H9 (cell line): ENCODE data around the gene FRAS1. TPM values are rescaled to one million over a fixed set of nuclear protein-coding genes. Genes with fewer than 3 reads are reported as not detected.

ENCODE experiments used
- DNase-seq: peaks from one replicate; pipeline ENCODE4 v3.0.0-alpha.2; 2017
- H2AFZ ChIP-seq: one replicate; pipeline ENCODE4 v1.6.1; 2013; ENCODE audit warnings: mild to moderate bottlenecking, low read length, control low read depth, moderate library complexity
- H2AK5ac ChIP-seq: 2 replicates; pipeline ENCODE4 v1.6.1; 2013; ENCODE audit warnings: low read length, control low read depth, mixed read lengths; ENCODE audit not compliant: insufficient read length
- H2BK120ac ChIP-seq: one replicate; pipeline ENCODE4 v1.6.1; 2013; ENCODE audit warnings: low read depth, mild to moderate bottlenecking, low read length, control low read depth, inconsistent platforms; ENCODE audit not compliant: poor library complexity, severe bottlenecking
- H2BK12ac ChIP-seq: 2 replicates; pipeline ENCODE4 v1.6.1; 2013; ENCODE audit warnings: low read length, control low read depth, mixed read lengths, low read depth; ENCODE audit not compliant: insufficient read length
- H2BK15ac ChIP-seq: 2 replicates; pipeline ENCODE4 v1.6.1; 2013; ENCODE audit warnings: low read depth, low read length, control low read depth
- H2BK20ac ChIP-seq: one replicate; pipeline ENCODE4 v1.6.1; 2013; ENCODE audit warnings: low read depth, mild to moderate bottlenecking, low read length, control low read depth, inconsistent platforms; ENCODE audit not compliant: poor library complexity, severe bottlenecking
- H2BK5ac ChIP-seq: 2 replicates; pipeline ENCODE4 v1.6.1; 2013; ENCODE audit warnings: low read length, control low read depth, mixed read lengths; ENCODE audit not compliant: insufficient read length
- H3K14ac ChIP-seq: 2 replicates; pipeline ENCODE4 v1.6.1; 2013; ENCODE audit warnings: low read length, control low read depth; ENCODE audit not compliant: insufficient read depth
- H3K18ac ChIP-seq: 2 replicates; pipeline ENCODE4 v1.6.1; 2013; ENCODE audit warnings: low read depth, mild to moderate bottlenecking, mixed read lengths, low read length, control low read depth; ENCODE audit not compliant: insufficient read length
- H3K23ac ChIP-seq: 2 replicates; pipeline ENCODE4 v1.6.1; 2013; ENCODE audit warnings: low read length, control low read depth, mixed read lengths, low read depth; ENCODE audit not compliant: insufficient read length
- H3K23me2 ChIP-seq: 2 replicates; pipeline ENCODE4 v1.6.1; 2013; ENCODE audit warnings: low read depth, mild to moderate bottlenecking, mixed read lengths, low read length, control low read depth; ENCODE audit not compliant: insufficient read length, poor library complexity, severe bottlenecking
- H3K27ac ChIP-seq: 2 replicates; pipeline ENCODE4 v1.5.1; 2013; ENCODE audit warnings: low read length, control low read depth, mixed read lengths, low read depth; ENCODE audit not compliant: insufficient read length
- H3K27me3 ChIP-seq: 2 replicates; pipeline ENCODE4 v1.6.1; 2013; ENCODE audit warnings: low read length, control low read depth, inconsistent platforms; ENCODE audit not compliant: insufficient read depth
- H3K4ac ChIP-seq: 2 replicates; pipeline ENCODE4 v1.6.1; 2013; ENCODE audit warnings: low read depth, mild to moderate bottlenecking, control low read depth, inconsistent platforms, low read length, moderate library complexity
- H3K4me1 ChIP-seq: 2 replicates; pipeline ENCODE4 v1.6.1; 2013; ENCODE audit warnings: low read length, control low read depth, inconsistent platforms; ENCODE audit not compliant: insufficient read depth
- H3K4me2 ChIP-seq: 2 replicates; pipeline ENCODE4 v1.6.1; 2013; ENCODE audit warnings: low read length, control low read depth, mixed read lengths; ENCODE audit not compliant: insufficient read length, insufficient read depth
- H3K56ac ChIP-seq: 2 replicates; pipeline ENCODE4 v1.6.1; 2013; ENCODE audit warnings: low read depth, mild to moderate bottlenecking, mixed read lengths, low read length, control low read depth; ENCODE audit not compliant: insufficient read length
- H3K79me1 ChIP-seq: 2 replicates; pipeline ENCODE4 v1.6.1; 2013; ENCODE audit warnings: low read depth, mild to moderate bottlenecking, moderate library complexity, low read length, control low read depth, inconsistent platforms; ENCODE audit not compliant: insufficient read depth, poor library complexity, severe bottlenecking
- H3K79me2 ChIP-seq: 2 replicates; pipeline ENCODE4 v1.6.1; 2013; ENCODE audit warnings: low read length, control low read depth, inconsistent platforms; ENCODE audit not compliant: insufficient read depth
- H3K9ac ChIP-seq: 2 replicates; pipeline ENCODE4 v1.6.1; 2013; ENCODE audit warnings: low read length, control low read depth, mixed read lengths; ENCODE audit not compliant: insufficient read length; ENCODE audit errors: extremely low read depth
- H3K9me3 ChIP-seq: one replicate; pipeline ENCODE4 v1.6.1; 2013; ENCODE audit warnings: low read depth, low read length, inconsistent platforms; ENCODE audit not compliant: control insufficient read depth
- H3T11ph ChIP-seq: one replicate; pipeline ENCODE4 v1.6.1; 2013; ENCODE audit warnings: mild to moderate bottlenecking, low read length, control low read depth, inconsistent platforms
- H4K20me1 ChIP-seq: one replicate; pipeline ENCODE4 v1.6.1; 2013; ENCODE audit not compliant: control insufficient read depth, insufficient read length, insufficient read depth
- H4K5ac ChIP-seq: 2 replicates; pipeline ENCODE4 v1.6.1; 2013; ENCODE audit warnings: low read depth, mild to moderate bottlenecking, mixed read lengths, low read length, control low read depth; ENCODE audit not compliant: insufficient read length
- H4K8ac ChIP-seq: replicated peaks from 2 replicates; pipeline ENCODE4 v1.6.1; 2013; ENCODE audit warnings: low read length, control low read depth, mixed read lengths, low read depth; ENCODE audit not compliant: insufficient read length
- H4K91ac ChIP-seq: 2 replicates; pipeline ENCODE4 v1.6.1; 2013; ENCODE audit warnings: low read depth, mild to moderate bottlenecking, moderate library complexity, mixed read lengths, low read length, control low read depth; ENCODE audit not compliant: insufficient read length
- H3K27ac Mint-ChIP-seq, 3 experiments: 2 replicates in 2 of 3; 3 replicates in 1 of 3; pipeline ENCODE4 v1.8.0; 2020 to 2021; ENCODE audit warnings: mixed read lengths in 3 of 3, mild to moderate bottlenecking in 1 of 3, moderate library complexity in 1 of 3
- H3K27me3 Mint-ChIP-seq: 2 replicates; pipeline ENCODE4 v1.8.0; 2021; ENCODE audit warnings: low read depth, mild to moderate bottlenecking, moderate library complexity, mixed read lengths
- H3K36me3 Mint-ChIP-seq, 3 experiments: 2 replicates in 2 of 3; 3 replicates in 1 of 3; pipeline ENCODE4 v1.8.0; 2020 to 2021; ENCODE audit warnings: low read depth in 3 of 3, mixed read lengths in 3 of 3; ENCODE audit not compliant: insufficient read depth in 1 of 3
- H3K4me1 Mint-ChIP-seq, 2 experiments: 2 replicates each; pipeline ENCODE4 v1.8.0; 2020; ENCODE audit warnings: mixed read lengths in 2 of 2
- H3K4me3 Mint-ChIP-seq, 2 experiments: 2 replicates in 1 of 2; 3 replicates in 1 of 2; pipeline ENCODE4 v1.8.0; 2020 to 2021; ENCODE audit warnings: mild to moderate bottlenecking in 2 of 2, mixed read lengths in 2 of 2, moderate library complexity in 1 of 2
- H3K9me3 Mint-ChIP-seq, 2 experiments: 2 replicates in 1 of 2; 3 replicates in 1 of 2; pipeline ENCODE4 v1.8.0; 2020; ENCODE audit warnings: mild to moderate bottlenecking in 2 of 2, mixed read lengths in 2 of 2, moderate library complexity in 1 of 2
- CTCF ChIP-seq: fragments of 200-600 bp; sonication (generic); conservative IDR thresholded peaks from 3 replicates; pipeline ENCODE4 v1.8.0; 2021; ENCODE audit warnings: antibody characterized with exemption, mild to moderate bottlenecking
- WGBS: extraction: QIAGEN DNeasy Blood & Tissue Kit; methylation state at CpG from one replicate; pipeline ENCODE4 v1.1.7; 2013; ENCODE audit warnings: missing lambda C conversion rate, low lambda C conversion rate, mixed read lengths; ENCODE audit not compliant: insufficient read length; ENCODE audit errors: extremely low coverage; 5-methylcytosine and 5-hydroxymethylcytosine counted together
- total RNA-seq: library from RNA; stranded (reverse); gene quantifications from 2 replicates; pipeline ENCODE4 v1.2.1, GENCODE V29; 2021

FRAS1 gene
- total RNA-seq, 1 experiment from 2014 or later, result 58.5 TPM

GRCh38 chr4:78372355-78372988 lies 315.3 kb downstream of the FRAS1 start:
- H3K27ac Mint-ChIP-seq, result peak overlapping the region in 1 of 3 experiments; percentile 19; a peak in 1 of 7 replicates
- H3K9me3 Mint-ChIP-seq, result no peaks in the 10 kb centered on the region
- no peak overlapping the region for H3K4ac ChIP-seq
- no peak overlapping the region for H2BK15ac ChIP-seq
- no peak overlapping the region for H4K8ac ChIP-seq
- H3K23me2 ChIP-seq, result no peaks in the 10 kb centered on the region
- peaks cover 9% of the 10 kb centered on the region; the same call in 1 of the 2 replicates for H3K4me1 ChIP-seq
- no peaks in the 10 kb centered on the region for H3K79me1 ChIP-seq
- H4K20me1 ChIP-seq, result no peaks in the 10 kb centered on the region
- no peak for TF ChIP-seq CTCF
- no peaks in the 10 kb centered on the region for H3K79me2 ChIP-seq
- no peak overlapping the region for H3K4me2 ChIP-seq
- H2BK5ac ChIP-seq, result no peak overlapping the region
- no peak overlapping the region for H3K27ac ChIP-seq
- H2AK5ac ChIP-seq, result no peak overlapping the region
- H3K27me3 ChIP-seq, result no peaks in the 10 kb centered on the region
- no peak overlapping the region for H3K14ac ChIP-seq
- no peak overlapping the region for H4K5ac ChIP-seq
- peaks cover 19 to 52% (median 48%) of the 10 kb centered on the region in 3 experiments; a peak in 6 of 7 replicates for H3K36me3 Mint-ChIP-seq
- H3K9ac ChIP-seq, result no peak overlapping the region
- no peak overlapping the region for H2AFZ ChIP-seq
- H2BK12ac ChIP-seq, result no peak overlapping the region
- no peak overlapping the region for H2BK20ac ChIP-seq
- no peak overlapping the region for H3T11ph ChIP-seq
- no peaks in the 10 kb centered on the region for H3K9me3 ChIP-seq
- DNase-seq, result no peak
- peaks cover 26 to 28% of the 10 kb centered on the region in 2 experiments for H3K4me1 Mint-ChIP-seq
- no peak overlapping the region for H3K4me3 Mint-ChIP-seq
- no CpG with 5 or more reads among the region's 5 CpGs for WGBS
- no peak overlapping the region for H3K23ac ChIP-seq
- H3K56ac ChIP-seq, result no peak overlapping the region
- H4K91ac ChIP-seq, result no peak overlapping the region
- H2BK120ac ChIP-seq, result no peak overlapping the region
- H3K27me3 Mint-ChIP-seq, result no peaks in the 10 kb centered on the region
- H3K18ac ChIP-seq, result no peak overlapping the region
